Uterus (tissue), 2 donors: ENCODE data around the gene NCOA1.

Experiments
- CTCF ChIP-seq, 4 experiments: fragments of 200-600 bp in 2 of 4; fragments of 450-650 bp in 2 of 4; sonication (generic) in 2 of 4; IDR thresholded peaks; one replicate each; pipeline ENCODE4 v1.5.1; 2016 to 2019; ENCODE audit warnings: antibody characterized with exemption in 4 of 4, mild to moderate bottlenecking in 2 of 4, moderate library complexity in 1 of 4
- POLR2A ChIP-seq, 2 donors: fragments of 450-650 bp; IDR thresholded peaks; one replicate each; pipeline ENCODE4 v1.6.1; 2016; ENCODE audit warnings: antibody characterized with exemption in 2 of 2, mild to moderate bottlenecking in 1 of 2, moderate library complexity in 1 of 2

DNA sequence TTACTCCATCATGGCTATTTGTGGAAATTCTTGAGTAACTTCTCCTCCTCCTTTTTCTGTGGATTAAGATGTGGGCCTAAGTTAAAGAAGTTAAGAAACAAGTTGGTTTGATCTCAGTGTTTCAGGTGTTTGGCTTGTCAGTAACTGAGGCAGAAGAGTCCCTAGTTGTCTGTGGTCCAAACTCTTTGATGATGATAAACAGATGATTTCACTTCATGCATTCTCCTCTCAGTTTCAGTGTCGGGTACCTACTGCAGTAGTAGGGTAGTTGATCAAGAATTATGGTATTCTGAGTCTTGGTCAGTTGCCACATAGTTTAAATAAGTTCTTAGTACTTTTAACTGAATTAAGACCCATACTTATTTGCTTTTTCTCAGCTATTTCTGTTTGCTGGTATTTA, 85.6 kb downstream of the NCOA1 start:
- no peak for TF ChIP-seq CTCF (IDR thresholded peaks at IDR 0.05)
- TF ChIP-seq POLR2A (IDR thresholded peaks at IDR 0.05) = no peak
